H9 (cell line): ENCODE data around the gene SLC25A26. TPM values are rescaled to one million over a fixed set of nuclear protein-coding genes. Genes with fewer than 3 reads are reported as not detected.

Source experiments
- DNase-seq: peaks from one replicate; pipeline ENCODE4 v3.0.0-alpha.2; 2017
- H2AFZ ChIP-seq: one replicate; pipeline ENCODE4 v1.6.1; 2013; ENCODE audit warnings: mild to moderate bottlenecking, low read length, control low read depth, moderate library complexity
- H2AK5ac ChIP-seq: 2 replicates; pipeline ENCODE4 v1.6.1; 2013; ENCODE audit warnings: low read length, control low read depth, mixed read lengths; ENCODE audit not compliant: insufficient read length
- H2BK120ac ChIP-seq: one replicate; pipeline ENCODE4 v1.6.1; 2013; ENCODE audit warnings: low read depth, mild to moderate bottlenecking, low read length, control low read depth, inconsistent platforms; ENCODE audit not compliant: poor library complexity, severe bottlenecking
- H2BK12ac ChIP-seq: 2 replicates; pipeline ENCODE4 v1.6.1; 2013; ENCODE audit warnings: low read length, control low read depth, mixed read lengths, low read depth; ENCODE audit not compliant: insufficient read length
- H2BK15ac ChIP-seq: 2 replicates; pipeline ENCODE4 v1.6.1; 2013; ENCODE audit warnings: low read depth, low read length, control low read depth
- H2BK20ac ChIP-seq: one replicate; pipeline ENCODE4 v1.6.1; 2013; ENCODE audit warnings: low read depth, mild to moderate bottlenecking, low read length, control low read depth, inconsistent platforms; ENCODE audit not compliant: poor library complexity, severe bottlenecking
- H2BK5ac ChIP-seq: 2 replicates; pipeline ENCODE4 v1.6.1; 2013; ENCODE audit warnings: low read length, control low read depth, mixed read lengths; ENCODE audit not compliant: insufficient read length
- H3K14ac ChIP-seq: 2 replicates; pipeline ENCODE4 v1.6.1; 2013; ENCODE audit warnings: low read length, control low read depth; ENCODE audit not compliant: insufficient read depth
- H3K18ac ChIP-seq: 2 replicates; pipeline ENCODE4 v1.6.1; 2013; ENCODE audit warnings: low read depth, mild to moderate bottlenecking, mixed read lengths, low read length, control low read depth; ENCODE audit not compliant: insufficient read length
- H3K23ac ChIP-seq: 2 replicates; pipeline ENCODE4 v1.6.1; 2013; ENCODE audit warnings: low read length, control low read depth, mixed read lengths, low read depth; ENCODE audit not compliant: insufficient read length
- H3K23me2 ChIP-seq: 2 replicates; pipeline ENCODE4 v1.6.1; 2013; ENCODE audit warnings: low read depth, mild to moderate bottlenecking, mixed read lengths, low read length, control low read depth; ENCODE audit not compliant: insufficient read length, poor library complexity, severe bottlenecking
- H3K27ac ChIP-seq: 2 replicates; pipeline ENCODE4 v1.5.1; 2013; ENCODE audit warnings: low read length, control low read depth, mixed read lengths, low read depth; ENCODE audit not compliant: insufficient read length
- H3K27me3 ChIP-seq: 2 replicates; pipeline ENCODE4 v1.6.1; 2013; ENCODE audit warnings: low read length, control low read depth, inconsistent platforms; ENCODE audit not compliant: insufficient read depth
- H3K4ac ChIP-seq: 2 replicates; pipeline ENCODE4 v1.6.1; 2013; ENCODE audit warnings: low read depth, mild to moderate bottlenecking, control low read depth, inconsistent platforms, low read length, moderate library complexity
- H3K4me1 ChIP-seq: 2 replicates; pipeline ENCODE4 v1.6.1; 2013; ENCODE audit warnings: low read length, control low read depth, inconsistent platforms; ENCODE audit not compliant: insufficient read depth
- H3K4me2 ChIP-seq: 2 replicates; pipeline ENCODE4 v1.6.1; 2013; ENCODE audit warnings: low read length, control low read depth, mixed read lengths; ENCODE audit not compliant: insufficient read length, insufficient read depth
- H3K56ac ChIP-seq: 2 replicates; pipeline ENCODE4 v1.6.1; 2013; ENCODE audit warnings: low read depth, mild to moderate bottlenecking, mixed read lengths, low read length, control low read depth; ENCODE audit not compliant: insufficient read length
- H3K79me1 ChIP-seq: 2 replicates; pipeline ENCODE4 v1.6.1; 2013; ENCODE audit warnings: low read depth, mild to moderate bottlenecking, moderate library complexity, low read length, control low read depth, inconsistent platforms; ENCODE audit not compliant: insufficient read depth, poor library complexity, severe bottlenecking
- H3K79me2 ChIP-seq: 2 replicates; pipeline ENCODE4 v1.6.1; 2013; ENCODE audit warnings: low read length, control low read depth, inconsistent platforms; ENCODE audit not compliant: insufficient read depth
- H3K9ac ChIP-seq: 2 replicates; pipeline ENCODE4 v1.6.1; 2013; ENCODE audit warnings: low read length, control low read depth, mixed read lengths; ENCODE audit not compliant: insufficient read length; ENCODE audit errors: extremely low read depth
- H3K9me3 ChIP-seq: one replicate; pipeline ENCODE4 v1.6.1; 2013; ENCODE audit warnings: low read depth, low read length, inconsistent platforms; ENCODE audit not compliant: control insufficient read depth
- H3T11ph ChIP-seq: one replicate; pipeline ENCODE4 v1.6.1; 2013; ENCODE audit warnings: mild to moderate bottlenecking, low read length, control low read depth, inconsistent platforms
- H4K20me1 ChIP-seq: one replicate; pipeline ENCODE4 v1.6.1; 2013; ENCODE audit not compliant: control insufficient read depth, insufficient read length, insufficient read depth
- H4K5ac ChIP-seq: 2 replicates; pipeline ENCODE4 v1.6.1; 2013; ENCODE audit warnings: low read depth, mild to moderate bottlenecking, mixed read lengths, low read length, control low read depth; ENCODE audit not compliant: insufficient read length
- H4K8ac ChIP-seq: replicated peaks from 2 replicates; pipeline ENCODE4 v1.6.1; 2013; ENCODE audit warnings: low read length, control low read depth, mixed read lengths, low read depth; ENCODE audit not compliant: insufficient read length
- H4K91ac ChIP-seq: 2 replicates; pipeline ENCODE4 v1.6.1; 2013; ENCODE audit warnings: low read depth, mild to moderate bottlenecking, moderate library complexity, mixed read lengths, low read length, control low read depth; ENCODE audit not compliant: insufficient read length
- H3K27ac Mint-ChIP-seq, 3 experiments: 2 replicates in 2 of 3; 3 replicates in 1 of 3; pipeline ENCODE4 v1.8.0; 2020 to 2021; ENCODE audit warnings: mixed read lengths in 3 of 3, mild to moderate bottlenecking in 1 of 3, moderate library complexity in 1 of 3
- H3K27me3 Mint-ChIP-seq: 2 replicates; pipeline ENCODE4 v1.8.0; 2021; ENCODE audit warnings: low read depth, mild to moderate bottlenecking, moderate library complexity, mixed read lengths
- H3K36me3 Mint-ChIP-seq, 3 experiments: 2 replicates in 2 of 3; 3 replicates in 1 of 3; pipeline ENCODE4 v1.8.0; 2020 to 2021; ENCODE audit warnings: low read depth in 3 of 3, mixed read lengths in 3 of 3; ENCODE audit not compliant: insufficient read depth in 1 of 3
- H3K4me1 Mint-ChIP-seq, 2 experiments: 2 replicates each; pipeline ENCODE4 v1.8.0; 2020; ENCODE audit warnings: mixed read lengths in 2 of 2
- H3K4me3 Mint-ChIP-seq, 2 experiments: 2 replicates in 1 of 2; 3 replicates in 1 of 2; pipeline ENCODE4 v1.8.0; 2020 to 2021; ENCODE audit warnings: mild to moderate bottlenecking in 2 of 2, mixed read lengths in 2 of 2, moderate library complexity in 1 of 2
- H3K9me3 Mint-ChIP-seq, 2 experiments: 2 replicates in 1 of 2; 3 replicates in 1 of 2; pipeline ENCODE4 v1.8.0; 2020; ENCODE audit warnings: mild to moderate bottlenecking in 2 of 2, mixed read lengths in 2 of 2, moderate library complexity in 1 of 2
- CTCF ChIP-seq: fragments of 200-600 bp; sonication (generic); conservative IDR thresholded peaks from 3 replicates; pipeline ENCODE4 v1.8.0; 2021; ENCODE audit warnings: antibody characterized with exemption, mild to moderate bottlenecking
- WGBS: extraction: QIAGEN DNeasy Blood & Tissue Kit; methylation state at CpG from one replicate; pipeline ENCODE4 v1.1.7; 2013; ENCODE audit warnings: missing lambda C conversion rate, low lambda C conversion rate, mixed read lengths; ENCODE audit not compliant: insufficient read length; ENCODE audit errors: extremely low coverage; 5-methylcytosine and 5-hydroxymethylcytosine counted together
- total RNA-seq: library from RNA; stranded (reverse); gene quantifications from 2 replicates; pipeline ENCODE4 v1.2.1, GENCODE V29; 2021

Gene SLC25A26
- total RNA-seq, 1 experiment from 2014 or later: 30.2 TPM

DNA sequence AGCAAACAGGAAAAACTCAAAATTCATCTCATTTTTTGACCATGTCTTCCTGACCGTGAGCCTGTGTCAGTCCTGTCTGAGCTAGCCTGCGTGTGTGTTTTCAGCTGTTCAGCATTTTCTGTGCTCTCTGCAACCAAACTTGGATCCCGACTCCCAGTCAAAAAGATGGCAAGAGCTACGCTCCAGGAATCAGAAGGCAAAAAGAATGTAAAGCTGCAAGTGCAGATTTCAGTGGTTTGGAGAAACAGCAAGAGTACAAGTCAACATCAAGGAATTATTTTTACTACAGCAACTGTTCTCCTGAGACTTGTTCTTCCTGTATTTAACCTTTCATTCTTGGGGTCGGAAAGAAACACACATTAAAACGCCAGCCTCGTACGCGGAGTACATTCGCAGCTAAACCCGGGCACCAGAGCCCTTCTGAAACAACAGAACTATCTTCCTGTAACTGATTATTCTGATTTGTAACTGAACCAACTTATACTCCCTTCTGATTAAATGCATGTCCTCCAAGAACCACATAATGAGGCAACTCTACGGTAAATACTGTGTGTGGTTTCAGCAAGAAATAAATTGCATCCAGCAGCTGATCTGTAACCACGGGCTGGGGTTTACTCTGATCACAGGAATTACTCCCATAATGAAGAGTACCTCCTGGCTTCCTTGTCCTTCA, 172.7 kb downstream of the SLC25A26 start:
- Mint-ChIP-seq H3K4me3 (no peak overlapping the region), H3K27ac (peak overlapping the region in 2 of 3 experiments; percentile 71 to 72; a peak in 3 of 7 replicates), H3K36me3 (peaks cover 61 to 89% (median 88%) of the 10 kb centered on the region in 3 experiments), H3K9me3 (no peaks in the 10 kb centered on the region; a peak in 1 of 5 replicates), H3K27me3 (no peaks in the 10 kb centered on the region), H3K4me1 (peaks cover 3 to 8% of the 10 kb centered on the region in 2 experiments; a peak in 3 of 4 replicates)
- Histone ChIP-seq H3K23me2 (no peaks in the 10 kb centered on the region), H3K18ac (no peak overlapping the region), H2BK5ac (no peak overlapping the region), H3K14ac (no peak overlapping the region), H3K4ac (no peak overlapping the region), H2BK15ac (no peak overlapping the region), H3K9ac (no peak overlapping the region), H2AK5ac (no peak overlapping the region), H2BK120ac (no peak overlapping the region), H3K4me2 (no peak overlapping the region), H2BK20ac (no peak overlapping the region), H3K4me1 (no peaks in the 10 kb centered on the region), H3K27me3 (no peaks in the 10 kb centered on the region), H3K56ac (no peak overlapping the region), H3K79me2 (no peaks in the 10 kb centered on the region), H3K9me3 (no peaks in the 10 kb centered on the region), H2BK12ac (no peak overlapping the region), H3T11ph (no peak overlapping the region), H4K20me1 (no peaks in the 10 kb centered on the region), H4K91ac (no peak overlapping the region), H3K27ac (no peak overlapping the region), H2AFZ (no peak overlapping the region), H4K8ac (no peak overlapping the region), H3K79me1 (no peaks in the 10 kb centered on the region), H4K5ac (no peak overlapping the region), H3K23ac (no peak overlapping the region)
- WGBS: no CpG with 5 or more reads among the region's 13 CpGs
- DNase-seq: no peak
- no peak for TF ChIP-seq CTCF
